ENCODE measurements around the gene GM2A. TPM values are rescaled to one million over a fixed set of nuclear protein-coding genes. Genes with fewer than 3 reads are reported as not detected.

Gene GM2A
- total and polyA plus RNA-seq, 9 of the 15 experiments (the other 6 are each of a cell fraction or from before 2014, with no cell fraction given), result 5.8 to 36.0 (median 10.0) TPM

DNA sequence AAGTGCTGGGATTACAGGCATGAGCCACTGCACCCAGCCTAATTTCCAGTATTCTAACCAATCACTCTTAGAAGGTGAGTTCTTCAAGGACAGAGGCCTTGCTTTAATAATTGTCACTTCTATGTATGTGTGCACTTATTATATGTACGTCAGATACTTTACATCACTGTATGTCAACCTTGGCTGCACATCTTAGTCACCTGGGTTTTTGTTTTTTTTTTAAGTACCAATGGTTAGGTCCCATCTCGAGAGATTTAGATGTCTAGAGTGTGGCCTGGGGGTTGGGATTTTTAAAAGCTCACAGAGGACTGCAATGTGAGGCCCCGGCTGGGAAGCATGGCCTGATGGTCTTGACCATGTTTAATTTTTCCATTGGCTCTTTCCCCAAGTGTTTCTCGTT lies 9.9 kb upstream of the GM2A start:
- POLR2A ChIA-PET, result interaction anchor here (0.5 to 1.6 kb wide), 4 partner anchors 28 to 158 kb away, joined by 3 to 4 read pairs (median 3); no protein-coding TSS in a partner anchor
- no peak for TF ChIP-seq ZNF41 (CRISPR knock-in tag; conservative IDR thresholded peaks at IDR 0.05)
- no peak for TF ChIP-seq CHD1 (IDR thresholded peaks at IDR 0.05; ENCODE audit: low read length)
- no peak for TF ChIP-seq ILK (tag; IDR thresholded peaks at IDR 0.05; ENCODE audit: borderline replicate concordance, low read depth)
- no peak for TF ChIP-seq ZNF75A (CRISPR knock-in tag; IDR thresholded peaks at IDR 0.05)
- TF ChIP-seq, protein P1, sequence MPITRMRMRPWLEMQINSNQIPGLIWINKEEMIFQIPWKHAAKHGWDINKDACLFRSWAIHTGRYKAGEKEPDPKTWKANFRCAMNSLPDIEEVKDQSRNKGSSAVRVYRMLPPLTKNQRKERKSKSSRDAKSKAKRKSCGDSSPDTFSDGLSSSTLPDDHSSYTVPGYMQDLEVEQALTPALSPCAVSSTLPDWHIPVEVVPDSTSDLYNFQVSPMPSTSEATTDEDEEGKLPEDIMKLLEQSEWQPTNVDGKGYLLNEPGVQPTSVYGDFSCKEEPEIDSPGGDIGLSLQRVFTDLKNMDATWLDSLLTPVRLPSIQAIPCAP (CRISPR knock-in tag; IDR thresholded peaks at IDR 0.05; ENCODE audit: borderline replicate concordance), result no peak
- TF ChIP-seq, protein P2, sequence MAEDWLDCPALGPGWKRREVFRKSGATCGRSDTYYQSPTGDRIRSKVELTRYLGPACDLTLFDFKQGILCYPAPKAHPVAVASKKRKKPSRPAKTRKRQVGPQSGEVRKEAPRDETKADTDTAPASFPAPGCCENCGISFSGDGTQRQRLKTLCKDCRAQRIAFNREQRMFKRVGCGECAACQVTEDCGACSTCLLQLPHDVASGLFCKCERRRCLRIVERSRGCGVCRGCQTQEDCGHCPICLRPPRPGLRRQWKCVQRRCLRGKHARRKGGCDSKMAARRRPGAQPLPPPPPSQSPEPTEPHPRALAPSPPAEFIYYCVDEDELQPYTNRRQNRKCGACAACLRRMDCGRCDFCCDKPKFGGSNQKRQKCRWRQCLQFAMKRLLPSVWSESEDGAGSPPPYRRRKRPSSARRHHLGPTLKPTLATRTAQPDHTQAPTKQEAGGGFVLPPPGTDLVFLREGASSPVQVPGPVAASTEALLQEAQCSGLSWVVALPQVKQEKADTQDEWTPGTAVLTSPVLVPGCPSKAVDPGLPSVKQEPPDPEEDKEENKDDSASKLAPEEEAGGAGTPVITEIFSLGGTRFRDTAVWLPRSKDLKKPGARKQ (CRISPR knock-in tag; IDR thresholded peaks at IDR 0.05), result no peak
- TF ChIP-seq XRCC3 (IDR thresholded peaks at IDR 0.05), result no peak
- TF ChIP-seq ZNF785 (CRISPR knock-in tag; IDR thresholded peaks at IDR 0.05), result no peak
- no peak for TF ChIP-seq FOXA1 (IDR thresholded peaks at IDR 0.05; ENCODE audit: borderline replicate concordance)
- no TSS peak for BruUV-seq (replicated peaks)
- H3K4me2 ChIP-seq (ENCODE audit: insufficient read depth, low read length), result no peak overlapping the region
- DNase-seq (ENCODE audit: extremely low read depth in 1 of 4, low spot score in 3 of 4) (no peak), ATAC-seq (no peak), FAIRE-seq (no peak)
- intact Hi-C loops (cut with micrococcal nuclease) (no loop called here), in situ Hi-C loops (cut with MboI) (no loop called here)
- H2AFZ ChIP-seq (ENCODE audit: low read depth, low read length), result no peak overlapping the region
- no peaks in the 10 kb centered on the region for H3K9me3 ChIP-seq (replicated peaks; ENCODE audit: control insufficient read depth, insufficient read depth, low read depth, low read length)
- H3K4me3 ChIP-seq, result no peak overlapping the region
- peaks cover 0 to 6% of the 10 kb centered on the region in 2 experiments; a peak in 3 of 5 replicates for H3K27me3 ChIP-seq (ENCODE audit: control insufficient read depth in 2 of 2, insufficient read depth in 2 of 2, low read length in 2 of 2)
- no peak overlapping the region for H3K27ac ChIP-seq (ENCODE audit: extremely low read depth, low read depth, low read length)
- no peaks in the 10 kb centered on the region for H3K9me1 ChIP-seq (ENCODE audit: control insufficient read depth, insufficient read depth, low read length)
- CTCF ChIA-PET (ENCODE audit: low intra/inter-chr PET ratio), result no interaction called here
- WGBS (ENCODE audit: insufficient coverage, low coverage, missing lambda C conversion rate), result 21% methylated on average over 4 of the region's 4 CpGs
- H3K36me3 ChIP-seq (ENCODE audit: control insufficient read depth, insufficient read depth, low read length), result no peaks in the 10 kb centered on the region
- no peaks in the 10 kb centered on the region for H3K79me2 ChIP-seq (ENCODE audit: control insufficient read depth, insufficient read depth, low read length)
- no peaks in the 10 kb centered on the region for H4K20me1 ChIP-seq (replicated peaks; ENCODE audit: control insufficient read depth, insufficient read depth, low read length)
- H3K9ac ChIP-seq (ENCODE audit: insufficient read depth in 1 of 2, low read depth in 2 of 2, low read length in 2 of 2), result no peak overlapping the region
- peaks cover 3 to 5% of the 10 kb centered on the region in 2 experiments; a peak in 3 of 5 replicates for H3K4me1 ChIP-seq (replicated peaks in 1 of 2; ENCODE audit: control insufficient read depth in 2 of 2, insufficient read depth in 2 of 2, low read length in 2 of 2)
